Omental fat pad (tissue), 4 donors: ENCODE measurements around the gene PRXL2C. TPM values are rescaled to one million over a fixed set of nuclear protein-coding genes. Genes with fewer than 3 reads are reported as not detected.
A peak's percentile ranks its signal among the peaks of the same experiment; 100 is the strongest.
"Not testable (repeated sequence)": the region's sequence is repeated elsewhere in the genome, so short reads cannot be mapped to it uniquely, and the experiment has no call there.

ENCODE experiments used
- ATAC-seq: fragments of 150-250 bp; one replicate; pipeline ENCODE4 v1.9.1; 2016; ENCODE audit warnings: mild to moderate bottlenecking, moderate library complexity; ENCODE audit not compliant: low FRiP score
- DNase-seq: peaks from one replicate; pipeline ENCODE4 v3.0.0-alpha.2; 2019; ENCODE audit warnings: low spot score
- total RNA-seq, 4 donors: library from RNA; depleted of rRNA; stranded (reverse); fragments of >200 nt; gene quantifications; one replicate each; pipeline ENCODE4 v1.1.0, GENCODE V29; 2016
- TF ChIP-seq, protein P1 (sequence below), 3 donors: fragments of 450-650 bp; IDR thresholded peaks; one replicate each; pipeline ENCODE4 v1.5.1; 2016 to 2017; ENCODE audit warnings: antibody characterized with exemption in 3 of 3, mild to moderate bottlenecking in 3 of 3, moderate library complexity in 2 of 3

PRXL2C gene
- total RNA-seq, 4 donors from 2014 or later, result 16.2 to 31.3 (median 28.0) TPM

DNA sequence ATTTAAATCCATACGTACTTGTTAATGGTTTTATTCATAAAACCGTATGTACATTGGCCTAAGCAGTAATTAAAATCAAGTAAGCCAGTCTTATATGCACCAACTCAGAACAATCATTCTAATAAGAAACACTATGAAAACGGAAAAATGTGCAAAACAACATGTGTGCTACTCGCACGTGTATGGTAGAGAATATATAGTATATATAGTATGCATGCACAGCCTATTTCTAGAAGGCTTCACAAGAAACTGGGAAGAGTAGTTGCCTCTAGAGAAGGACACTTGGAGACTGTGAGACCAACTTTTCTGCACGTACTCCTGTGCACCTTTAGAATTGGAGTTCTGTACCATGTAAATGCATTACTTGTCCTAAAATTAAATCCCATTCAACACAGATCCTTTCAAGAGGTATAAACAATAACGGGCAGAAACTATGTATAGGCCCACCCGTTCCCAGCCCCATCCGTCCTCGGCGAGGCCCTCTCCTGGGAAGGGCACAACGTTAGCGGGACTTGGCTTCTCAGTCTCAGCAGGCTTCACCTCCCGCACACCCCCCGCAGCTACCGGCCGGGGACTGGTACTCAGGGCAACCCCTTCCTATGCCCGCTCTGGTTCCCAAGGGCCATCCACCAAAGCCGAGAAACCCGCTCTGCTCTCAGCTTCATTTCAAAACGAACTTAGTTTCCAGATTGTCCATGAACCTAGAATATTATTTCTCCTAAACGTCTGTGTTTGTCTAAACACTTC, 37.5 kb downstream of the PRXL2C start:
- TF ChIP-seq, protein P1, sequence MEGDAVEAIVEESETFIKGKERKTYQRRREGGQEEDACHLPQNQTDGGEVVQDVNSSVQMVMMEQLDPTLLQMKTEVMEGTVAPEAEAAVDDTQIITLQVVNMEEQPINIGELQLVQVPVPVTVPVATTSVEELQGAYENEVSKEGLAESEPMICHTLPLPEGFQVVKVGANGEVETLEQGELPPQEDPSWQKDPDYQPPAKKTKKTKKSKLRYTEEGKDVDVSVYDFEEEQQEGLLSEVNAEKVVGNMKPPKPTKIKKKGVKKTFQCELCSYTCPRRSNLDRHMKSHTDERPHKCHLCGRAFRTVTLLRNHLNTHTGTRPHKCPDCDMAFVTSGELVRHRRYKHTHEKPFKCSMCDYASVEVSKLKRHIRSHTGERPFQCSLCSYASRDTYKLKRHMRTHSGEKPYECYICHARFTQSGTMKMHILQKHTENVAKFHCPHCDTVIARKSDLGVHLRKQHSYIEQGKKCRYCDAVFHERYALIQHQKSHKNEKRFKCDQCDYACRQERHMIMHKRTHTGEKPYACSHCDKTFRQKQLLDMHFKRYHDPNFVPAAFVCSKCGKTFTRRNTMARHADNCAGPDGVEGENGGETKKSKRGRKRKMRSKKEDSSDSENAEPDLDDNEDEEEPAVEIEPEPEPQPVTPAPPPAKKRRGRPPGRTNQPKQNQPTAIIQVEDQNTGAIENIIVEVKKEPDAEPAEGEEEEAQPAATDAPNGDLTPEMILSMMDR (IDR thresholded peaks at IDR 0.05), result no peak
- DNase-seq (no peak), ATAC-seq (no peak)

- DNase-seq, result no peak
- no peak for ATAC-seq
- TF ChIP-seq, protein P1 (IDR thresholded peaks at IDR 0.05), result no peak
Observed at GRCh38 chr9:96616817-96617438, 38.2 kb downstream of the PRXL2C start.

DNA sequence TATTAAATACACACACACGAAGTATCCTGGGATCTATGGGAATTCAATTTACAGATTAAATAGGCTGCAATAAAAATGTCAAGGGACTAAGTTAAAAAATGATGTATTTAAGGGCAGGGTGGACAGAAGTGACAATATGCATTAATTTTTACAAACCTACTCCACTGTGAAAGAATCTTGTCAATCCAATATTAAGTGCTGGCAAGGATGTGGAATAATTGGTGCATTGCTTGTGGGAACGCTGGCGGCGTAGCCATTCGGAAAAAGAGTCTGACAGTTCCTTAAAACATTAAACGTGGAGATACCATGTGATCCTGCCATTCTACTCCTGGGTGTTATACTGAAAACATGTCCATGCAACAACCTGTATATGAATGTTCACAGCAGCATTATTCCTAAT, 39.7 kb downstream of the PRXL2C start:
- TF ChIP-seq, protein P1 (IDR thresholded peaks at IDR 0.05), result no peak
- DNase-seq (no peak), ATAC-seq (no peak)

DNA sequence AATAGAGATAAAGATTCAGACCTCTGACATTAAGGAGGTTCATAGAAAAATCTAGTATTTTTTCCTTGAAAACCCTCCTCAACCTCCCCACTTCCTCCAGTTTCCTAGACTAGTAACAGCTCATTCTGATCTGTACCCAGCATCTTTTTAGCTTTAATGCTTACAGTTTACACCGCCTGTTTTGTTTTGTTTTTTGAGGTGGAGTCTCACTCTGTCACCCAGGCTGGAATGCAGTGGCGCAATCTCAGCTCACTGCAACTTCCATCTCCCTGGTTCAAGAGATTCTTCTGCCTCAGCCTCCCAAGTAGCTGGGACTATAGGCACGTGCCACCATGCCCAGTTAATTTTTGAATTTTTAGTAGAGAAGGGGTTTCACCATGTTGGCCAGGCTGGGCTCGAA, 40.5 kb downstream of the PRXL2C start:
- ATAC-seq, DNase-seq: not testable (repeated sequence)

GRCh38 chr9:96612966-96613589, 42.0 kb downstream of the PRXL2C start:
- DNase-seq, result no peak
- no peak for ATAC-seq
- TF ChIP-seq, protein P1 (IDR thresholded peaks at IDR 0.05), result no peak

- TF ChIP-seq, protein P1 (IDR thresholded peaks at IDR 0.05), result no peak
- no peak for DNase-seq
- peak; percentile 65 for ATAC-seq
Observed at GRCh38 chr9:96612105-96612965, 42.8 kb downstream of the PRXL2C start.

DNA sequence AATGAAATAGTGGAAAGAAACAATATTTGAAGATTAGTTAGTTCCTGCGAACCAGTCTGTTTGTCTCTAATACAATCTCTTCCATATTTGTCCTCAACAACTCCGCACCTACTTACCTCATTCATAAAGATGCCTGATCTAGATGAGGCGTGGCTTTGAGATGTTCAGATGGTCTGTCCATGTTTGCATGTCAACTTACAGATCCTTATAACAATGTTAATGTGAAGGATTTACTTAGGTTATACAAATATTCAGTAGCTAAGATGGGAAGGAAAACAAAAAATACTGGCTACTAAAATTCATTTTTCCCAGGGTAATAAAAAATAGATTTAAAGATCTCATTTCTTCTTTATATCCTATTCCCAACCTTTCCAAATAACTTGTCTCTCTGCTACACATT, 43.8 kb downstream of the PRXL2C start:
- DNase-seq (no peak), ATAC-seq (no peak)
- TF ChIP-seq, protein P1 (IDR thresholded peaks at IDR 0.05), result no peak
